OCI-LY7 (cell line): Measurements from ENCODE around the gene TPCN1. TPM values are rescaled to one million over a fixed set of nuclear protein-coding genes. Genes with fewer than 3 reads are reported as not detected.

Experiments
- BruUV-seq: library from RNA; stranded (reverse); fragments of 400-500 nt; replicated peaks from 2 replicates; lab custom pipeline; 2021; lab: Mats Ljungman, UMichigan
- CTCF ChIA-PET: fragments of 300-600 bp; sonication (Branson Sonifier 250); formaldehyde crosslinking; loops from one replicate; lab custom pipeline; 2022; ENCODE audit warnings: antibody characterized with exemption; ENCODE audit not compliant: unreplicated experiment; lab: Charles Lee
- POLR2A ChIA-PET: fragments of 300-600 bp; sonication (Branson Sonifier 250); formaldehyde crosslinking; loops from one replicate; lab custom pipeline; 2022; ENCODE audit warnings: antibody characterized with exemption; lab: Charles Lee
- DNase-seq: peaks from one replicate; pipeline ENCODE4 v3.0.0-alpha.2; 2015; ENCODE audit warnings: low spot score
- H2AFZ ChIP-seq: fragments of 200-600 bp; sonication (generic), shearing (Covaris generic); 2 replicates; pipeline ENCODE4 v1.6.1; 2014; ENCODE audit warnings: mild to moderate bottlenecking, antibody characterized with exemption, low read length, moderate library complexity
- H3K27ac ChIP-seq: fragments of 200-600 bp; sonication (generic); 2 replicates; pipeline ENCODE4 v1.5.1; 2014; ENCODE audit warnings: mixed run types, low read depth, mild to moderate bottlenecking, moderate library complexity, low read length, inconsistent platforms; ENCODE audit not compliant: poor library complexity, severe bottlenecking
- H3K36me3 ChIP-seq: fragments of 200-600 bp; sonication (generic); 2 replicates; pipeline ENCODE4 v1.6.1; 2014; ENCODE audit warnings: mild to moderate bottlenecking, antibody characterized with exemption, low read length, moderate library complexity, mixed read lengths; ENCODE audit not compliant: insufficient read depth
- H3K4me1 ChIP-seq: fragments of 200-600 bp; sonication (generic); 2 replicates; pipeline ENCODE4 v1.5.1; 2014; ENCODE audit warnings: mild to moderate bottlenecking, low read length; ENCODE audit not compliant: insufficient read depth, poor library complexity, severe bottlenecking
- H3K4me2 ChIP-seq: fragments of 200-600 bp; sonication (generic); 2 replicates; pipeline ENCODE4 v1.6.1; 2014; ENCODE audit warnings: mild to moderate bottlenecking, low read length
- H3K4me3 ChIP-seq: fragments of 200-600 bp; sonication (generic); 2 replicates; pipeline ENCODE4 v1.5.1; 2014; ENCODE audit warnings: mild to moderate bottlenecking, low read depth, low read length; ENCODE audit not compliant: poor library complexity, severe bottlenecking
- H3K79me2 ChIP-seq: fragments of 200-600 bp; sonication (generic); 2 replicates; pipeline ENCODE4 v1.6.1; 2016; ENCODE audit warnings: low read depth, mild to moderate bottlenecking, low read length, moderate library complexity, mixed read lengths; ENCODE audit not compliant: insufficient read depth
- H3K9me2 ChIP-seq: fragments of 200-600 bp; sonication (generic); 2 replicates; pipeline ENCODE4 v1.6.1; 2016; ENCODE audit warnings: mild to moderate bottlenecking, low read length, mixed read lengths; ENCODE audit not compliant: insufficient read depth
- H3K9me3 ChIP-seq: fragments of 200-600 bp; sonication (generic); 2 replicates; pipeline ENCODE4 v1.6.1; 2014; ENCODE audit warnings: mild to moderate bottlenecking, mixed run types, low read length, mixed read lengths
- H4K20me1 ChIP-seq: fragments of 200-600 bp; sonication (generic); 2 replicates; pipeline ENCODE4 v1.6.1; 2014; ENCODE audit warnings: mild to moderate bottlenecking, antibody characterized with exemption, low read length, moderate library complexity, mixed read lengths; ENCODE audit not compliant: insufficient read depth
- CTCF ChIP-seq: fragments of 200-600 bp; sonication (generic); conservative IDR thresholded peaks from 2 replicates; pipeline ENCODE4 v1.5.1; 2014; ENCODE audit warnings: mild to moderate bottlenecking, antibody characterized with exemption, low read length, moderate library complexity, mixed read lengths
- EZH2phosphoT487 ChIP-seq: fragments of 200-600 bp; sonication (generic); IDR thresholded peaks from 2 replicates; pipeline ENCODE4 v1.6.1; 2018; ENCODE audit warnings: low read depth, borderline replicate concordance, mild to moderate bottlenecking, mixed run types, antibody characterized with exemption, low read length, moderate library complexity, mixed read lengths
- intact Hi-C: fragments of 100-400 bp; cut with micrococcal nuclease; formaldehyde crosslinking; loops from one replicate; pipeline ENCODE4 v1.10.0; 2022; ENCODE audit not compliant: unreplicated experiment
- total RNA-seq, 2 experiments: library from RNA; depleted of rRNA in 1 of 2; stranded (reverse); fragments of >200 nt in 1 of 2; shearing (Covaris generic) in 1 of 2; gene quantifications; 2 replicates each; pipeline ENCODE4 v1.2.3, GENCODE V29; 2014 to 2022

The TPCN1 gene
- total RNA-seq, 2 experiments from 2014 or later = 96.0 to 160 TPM

GRCh38 chr12:113180333-113180732 lies 40.9 kb upstream of the TPCN1 start:
- Histone ChIP-seq H3K4me1 (peaks cover 24% of the 10 kb centered on the region), H4K20me1 (no peaks in the 10 kb centered on the region), H3K79me2 (peaks cover 42% of the 10 kb centered on the region), H2AFZ (no peak overlapping the region), H3K9me3 (no peaks in the 10 kb centered on the region), H3K4me3 (no peak overlapping the region), H3K36me3 (peaks cover 76% of the 10 kb centered on the region), H3K27ac (no peak overlapping the region), H3K9me2 (no peaks in the 10 kb centered on the region), H3K4me2 (no peak overlapping the region)
- no TSS peak for BruUV-seq
- POLR2A ChIA-PET = no interaction called here
- intact Hi-C loops = no loop called here
- CTCF ChIA-PET = no interaction called here
- no peak for DNase-seq
- no peak for TF ChIP-seq EZH2phosphoT487
- no peak for TF ChIP-seq CTCF

- Histone ChIP-seq H3K36me3 (peaks cover 68% of the 10 kb centered on the region), H3K4me2 (peak overlapping the region; percentile 92), H3K9me3 (no peaks in the 10 kb centered on the region), H3K4me3 (peak overlapping the region; percentile 2), H2AFZ (no peak overlapping the region), H3K4me1 (peaks cover 29% of the 10 kb centered on the region), H3K79me2 (peaks cover 57% of the 10 kb centered on the region), H4K20me1 (peaks cover 5% of the 10 kb centered on the region; the same call in 1 of the 2 replicates), H3K9me2 (no peaks in the 10 kb centered on the region), H3K27ac (peak overlapping the region; percentile 41)
- intact Hi-C loops = no loop called here
- DNase-seq = no peak
- BruUV-seq = no TSS peak
- POLR2A ChIA-PET = interaction anchor here (0.6 to 0.9 kb wide), 4 partner anchors 42 to 162 kb away, joined by 3 read pairs; no protein-coding TSS in a partner anchor
- TF ChIP-seq EZH2phosphoT487 (no peak), CTCF (no peak)
- CTCF ChIA-PET = no interaction called here
Observed at GRCh38 chr12:113181975-113182374, 39.3 kb upstream of the TPCN1 start.

- Histone ChIP-seq H3K4me3 (peak overlapping the region; percentile 92), H2AFZ (no peak overlapping the region), H4K20me1 (peaks cover 12% of the 10 kb centered on the region; the same call in 1 of the 2 replicates), H3K9me2 (no peaks in the 10 kb centered on the region), H3K9me3 (no peaks in the 10 kb centered on the region), H3K36me3 (peaks cover 68% of the 10 kb centered on the region), H3K4me1 (peaks cover 40% of the 10 kb centered on the region), H3K4me2 (peak overlapping the region; percentile 92), H3K79me2 (peaks cover 68% of the 10 kb centered on the region), H3K27ac (no peak overlapping the region)
- DNase-seq = no peak
- POLR2A ChIA-PET = interaction anchor here (0.7 to 4.6 kb wide), 2 partner anchors 9 to 36 kb away, joined by 5 to 20 read pairs; no protein-coding TSS in a partner anchor
- CTCF ChIA-PET = no interaction called here
- TF ChIP-seq CTCF = no peak
- TF ChIP-seq EZH2phosphoT487 = no peak
- intact Hi-C loops = no loop called here
- no TSS peak for BruUV-seq
Observed at GRCh38 chr12:113183030-113183589, 38.2 kb upstream of the TPCN1 start.
